Right atrium auricular region (tissue), 2 donors: Measurements from ENCODE around the gene NECTIN4. TPM values are rescaled to one million over a fixed set of nuclear protein-coding genes. Genes with fewer than 3 reads are reported as not detected.

ENCODE experiments used
- DNase-seq: peaks from one replicate; pipeline ENCODE4 v3.0.0-alpha.2; 2019; ENCODE audit warnings: low spot score
- H3K27ac ChIP-seq, 2 donors: fragments of 200-600 bp; sonication (generic); 1 replicate in 1 of 2; 2 replicates in 1 of 2; pipeline ENCODE4 v1.5.1; 2016 to 2019
- H3K27me3 ChIP-seq, 2 donors: fragments of 200-600 bp; sonication (generic); one replicate each; pipeline versions ENCODE4 v1.5.1 to v1.6.0; 2017 to 2019
- H3K36me3 ChIP-seq: fragments of 200-600 bp; sonication (generic); one replicate; pipeline ENCODE4 v1.5.1; 2016
- H3K4me1 ChIP-seq, 2 donors: fragments of 200-600 bp; sonication (generic); one replicate each; pipeline versions ENCODE4 v1.5.1 to v1.6.0; 2017 to 2019
- H3K4me3 ChIP-seq, 2 donors: fragments of 200-600 bp; sonication (generic); 1 replicate in 1 of 2; 2 replicates in 1 of 2; pipeline ENCODE4 v1.5.1; 2017 to 2019; ENCODE audit warnings: mild to moderate bottlenecking in 1 of 2, moderate library complexity in 1 of 2
- H3K9me3 ChIP-seq, 2 donors: fragments of 200-600 bp; sonication (generic); one replicate each; pipeline ENCODE4 v1.5.1; 2019
- CTCF ChIP-seq, 2 donors: fragments of 200-600 bp; sonication (generic); IDR thresholded peaks; one replicate each; pipeline ENCODE4 v1.5.1; 2019; ENCODE audit warnings: antibody characterized with exemption in 2 of 2
- total RNA-seq, 2 donors: library from RNA; depleted of rRNA; stranded (reverse); fragments of >200 nt; gene quantifications; one replicate each; pipeline ENCODE4 v1.1.0, GENCODE V29; 2016

Gene NECTIN4
- total RNA-seq, 2 donors from 2014 or later: 0.75 TPM; not detected in 1

- Histone ChIP-seq H3K4me3 (no peak overlapping the region), H3K27ac (peak overlapping the region; percentile 35 to 39), H3K36me3 (no peaks in the 10 kb centered on the region), H3K4me1 (no peaks in the 10 kb centered on the region), H3K27me3 (no peaks in the 10 kb centered on the region), H3K9me3 (no peaks in the 10 kb centered on the region)
- no peak for DNase-seq
- no peak for TF ChIP-seq CTCF (IDR thresholded peaks at IDR 0.05)
Measured at GRCh38 chr1:161083748-161084596, 5.4 kb downstream of the NECTIN4 start.

GRCh38 chr1:161082996-161083747 is 6.2 kb downstream of the NECTIN4 start:
- Histone ChIP-seq H3K4me3 (no peak overlapping the region), H3K9me3 (no peaks in the 10 kb centered on the region), H3K27me3 (no peaks in the 10 kb centered on the region), H3K36me3 (no peaks in the 10 kb centered on the region), H3K27ac (peak overlapping the region; percentile 37 to 39), H3K4me1 (no peaks in the 10 kb centered on the region)
- TF ChIP-seq CTCF (IDR thresholded peaks at IDR 0.05): no peak
- peak; percentile 95 for DNase-seq

- peak overlapping the region in 1 of 2 donors; percentile 37 for H3K27ac ChIP-seq
Measured at GRCh38 chr1:161082483-161082882, 6.9 kb downstream of the NECTIN4 start.

GRCh38 chr1:161081519-161081918 is 7.8 kb downstream of the NECTIN4 start:
- no peak for DNase-seq
- H3K27me3 ChIP-seq: no peaks in the 10 kb centered on the region
- H3K27ac ChIP-seq: no peak overlapping the region
- no peaks in the 10 kb centered on the region for H3K4me1 ChIP-seq
- no peak for TF ChIP-seq CTCF (IDR thresholded peaks at IDR 0.05)
- H3K4me3 ChIP-seq: no peak overlapping the region
- H3K9me3 ChIP-seq: no peaks in the 10 kb centered on the region
- H3K36me3 ChIP-seq: no peaks in the 10 kb centered on the region

More at GRCh38 chr1:161082483-161082882, 6.9 kb downstream of the NECTIN4 start:
- no peak for DNase-seq
- no peaks in the 10 kb centered on the region for H3K36me3 ChIP-seq
- H3K4me3 ChIP-seq: no peak overlapping the region
- H3K27me3 ChIP-seq: no peaks in the 10 kb centered on the region
- H3K9me3 ChIP-seq: no peaks in the 10 kb centered on the region
- H3K4me1 ChIP-seq: no peaks in the 10 kb centered on the region
- no peak for TF ChIP-seq CTCF (IDR thresholded peaks at IDR 0.05)

GRCh38 chr1:161080441-161081405 is 8.6 kb downstream of the NECTIN4 start:
- H3K4me1 ChIP-seq: no peaks in the 10 kb centered on the region
- H3K27ac ChIP-seq: no peak overlapping the region
- H3K27me3 ChIP-seq: no peaks in the 10 kb centered on the region
- no peak for TF ChIP-seq CTCF (IDR thresholded peaks at IDR 0.05)
- no peaks in the 10 kb centered on the region for H3K9me3 ChIP-seq
- no peaks in the 10 kb centered on the region for H3K36me3 ChIP-seq
- no peak overlapping the region for H3K4me3 ChIP-seq
- DNase-seq: no peak
